RWPE1 (cell line): ENCODE results near the gene ADGRV1.

Source experiments
- CTCF ChIA-PET: fragments of 350-600 bp; sonication (Branson Sonifier 250); formaldehyde crosslinking; extraction: SDS; loops from one replicate; lab custom pipeline; 2021; lab: Yijun Ruan, JAX
- POLR2A ChIA-PET: fragments of 400-600 bp; formaldehyde crosslinking; extraction: SDS; loops from one replicate; lab custom pipeline; 2020; ENCODE audit warnings: antibody characterized with exemption; ENCODE audit not compliant: low non-redundant PET; lab: Yijun Ruan, JAX
- DNase-seq: peaks from one replicate; pipeline ENCODE4 v3.0.0; 2012; ENCODE audit warnings: low spot score
- H3K27ac ChIP-seq: fragments of 450-650 bp; 2 replicates; pipeline ENCODE4 v1.5.1; 2017
- CTCF ChIP-seq: fragments of 450-650 bp; conservative IDR thresholded peaks from 2 replicates; pipeline ENCODE4 v1.5.1; 2017; ENCODE audit warnings: low read depth, mild to moderate bottlenecking

ADGRV1 gene

GRCh38 chr5:90644132-90644531 lies 85.5 kb downstream of the ADGRV1 start:
- no peak for DNase-seq
- CTCF ChIA-PET = no interaction called here
- no peak for TF ChIP-seq CTCF
- POLR2A ChIA-PET = no interaction called here
- H3K27ac ChIP-seq = no peak overlapping the region

GRCh38 chr5:90645024-90645610 lies 86.5 kb downstream of the ADGRV1 start:
- no peak overlapping the region for H3K27ac ChIP-seq
- ChIA-PET CTCF (interaction anchor here (0.6 kb wide), 1 partner anchor 1956 kb away, joined by 3 read pairs; no protein-coding TSS in a partner anchor), POLR2A (no interaction called here)
- TF ChIP-seq CTCF = no peak
- DNase-seq = no peak

GRCh38 chr5:90650767-90651166 lies 92.2 kb downstream of the ADGRV1 start:
- no peak for TF ChIP-seq CTCF
- H3K27ac ChIP-seq = no peak overlapping the region
- CTCF ChIA-PET = interaction anchor here (0.9 kb wide), 1 partner anchor 39 kb away, joined by 3 read pairs; no protein-coding TSS in a partner anchor
- no peak for DNase-seq
- POLR2A ChIA-PET = no interaction called here

- ChIA-PET CTCF (interaction anchor here (0.7 kb wide), 1 partner anchor 50 kb away, joined by 3 read pairs; no protein-coding TSS in a partner anchor), POLR2A (no interaction called here)
- no peak overlapping the region for H3K27ac ChIP-seq
- no peak for DNase-seq
- no peak for TF ChIP-seq CTCF
Measured at GRCh38 chr5:90654215-90654614, 95.6 kb downstream of the ADGRV1 start.

- TF ChIP-seq CTCF = no peak
- CTCF ChIA-PET = no interaction called here
- H3K27ac ChIP-seq = no peak overlapping the region
- no peak for DNase-seq
- POLR2A ChIA-PET = no interaction called here
Measured at GRCh38 chr5:90655423-90655822, 96.8 kb downstream of the ADGRV1 start.

GRCh38 chr5:90657030-90657429 lies 98.4 kb downstream of the ADGRV1 start:
- DNase-seq = no peak
- POLR2A ChIA-PET = no interaction called here
- no peak overlapping the region for H3K27ac ChIP-seq
- TF ChIP-seq CTCF = no peak
- CTCF ChIA-PET = no interaction called here
